Measurements from ENCODE around the gene RCL1.

RCL1 gene

GRCh38 chr9:4849369-4849768 is 56.6 kb downstream of the RCL1 start:
- TF ChIP-seq, protein P1, sequence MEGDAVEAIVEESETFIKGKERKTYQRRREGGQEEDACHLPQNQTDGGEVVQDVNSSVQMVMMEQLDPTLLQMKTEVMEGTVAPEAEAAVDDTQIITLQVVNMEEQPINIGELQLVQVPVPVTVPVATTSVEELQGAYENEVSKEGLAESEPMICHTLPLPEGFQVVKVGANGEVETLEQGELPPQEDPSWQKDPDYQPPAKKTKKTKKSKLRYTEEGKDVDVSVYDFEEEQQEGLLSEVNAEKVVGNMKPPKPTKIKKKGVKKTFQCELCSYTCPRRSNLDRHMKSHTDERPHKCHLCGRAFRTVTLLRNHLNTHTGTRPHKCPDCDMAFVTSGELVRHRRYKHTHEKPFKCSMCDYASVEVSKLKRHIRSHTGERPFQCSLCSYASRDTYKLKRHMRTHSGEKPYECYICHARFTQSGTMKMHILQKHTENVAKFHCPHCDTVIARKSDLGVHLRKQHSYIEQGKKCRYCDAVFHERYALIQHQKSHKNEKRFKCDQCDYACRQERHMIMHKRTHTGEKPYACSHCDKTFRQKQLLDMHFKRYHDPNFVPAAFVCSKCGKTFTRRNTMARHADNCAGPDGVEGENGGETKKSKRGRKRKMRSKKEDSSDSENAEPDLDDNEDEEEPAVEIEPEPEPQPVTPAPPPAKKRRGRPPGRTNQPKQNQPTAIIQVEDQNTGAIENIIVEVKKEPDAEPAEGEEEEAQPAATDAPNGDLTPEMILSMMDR (IDR thresholded peaks at IDR 0.05; ENCODE audit: extremely low read depth, missing control alignments), result no peak
- DNase-seq (ENCODE audit: low spot score), result no peak

- DNase-seq (ENCODE audit: low spot score), result no peak
- TF ChIP-seq, protein P1 (IDR thresholded peaks at IDR 0.05; ENCODE audit: extremely low read depth, missing control alignments), result no peak
Measured at GRCh38 chr9:4850603-4851310, 58.0 kb downstream of the RCL1 start.

DNA sequence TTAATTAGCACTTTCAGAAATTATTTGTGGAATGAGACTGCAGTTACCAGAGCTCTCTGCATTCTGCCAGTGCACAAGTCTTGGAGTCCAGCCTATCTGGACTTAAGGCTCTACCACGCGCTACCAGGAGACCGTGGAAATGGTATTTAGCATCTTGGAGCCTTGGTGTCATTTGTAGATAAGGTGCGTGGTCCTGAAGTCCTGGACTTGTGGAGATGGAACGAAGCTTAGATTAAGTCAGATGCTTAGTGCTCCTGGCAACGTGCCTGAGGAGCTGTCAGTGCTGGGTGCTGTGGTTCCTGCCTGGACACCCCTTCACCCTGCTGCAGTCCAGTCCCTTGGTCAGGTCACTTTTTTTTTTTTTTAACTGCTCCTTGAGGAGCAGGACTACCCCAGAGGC is 59.7 kb downstream of the RCL1 start:
- no peak for DNase-seq (ENCODE audit: low spot score)
- TF ChIP-seq, protein P1 (IDR thresholded peaks at IDR 0.05; ENCODE audit: extremely low read depth, missing control alignments), result no peak

GRCh38 chr9:4854265-4854590 is 61.5 kb downstream of the RCL1 start:
- TF ChIP-seq, protein P1 (IDR thresholded peaks at IDR 0.05; ENCODE audit: extremely low read depth, missing control alignments), result no peak
- no peak for DNase-seq (ENCODE audit: low spot score)

GRCh38 chr9:4855841-4856240 is 63.1 kb downstream of the RCL1 start:
- TF ChIP-seq, protein P1 (IDR thresholded peaks at IDR 0.05; ENCODE audit: extremely low read depth, missing control alignments), result no peak
- DNase-seq (ENCODE audit: low spot score), result no peak

- TF ChIP-seq, protein P1 (IDR thresholded peaks at IDR 0.05; ENCODE audit: extremely low read depth, missing control alignments), result no peak
- DNase-seq (ENCODE audit: low spot score), result no peak
Measured at GRCh38 chr9:4857163-4857810, 64.5 kb downstream of the RCL1 start.

GRCh38 chr9:4859035-4859434 is 66.3 kb downstream of the RCL1 start:
- no peak for DNase-seq (ENCODE audit: low spot score)
- TF ChIP-seq, protein P1 (IDR thresholded peaks at IDR 0.05; ENCODE audit: extremely low read depth, missing control alignments), result no peak

Data from GM20000 (cell line).